Rectal smooth muscle tissue (tissue), 1 donor: ENCODE measurements around the gene RNF113A.
"Not testable (repeated sequence)": the region's sequence is repeated elsewhere in the genome, so short reads cannot be mapped to it uniquely, and the experiment has no call there.

Source experiments
- H3K27ac ChIP-seq: one replicate; pipeline ENCODE4 v1.7.0; 2013; ENCODE audit warnings: low read depth, low read length, inconsistent platforms
- H3K27me3 ChIP-seq: one replicate; pipeline ENCODE4 v1.7.0; 2013; ENCODE audit warnings: low read length; ENCODE audit not compliant: control insufficient read depth, insufficient read depth
- H3K36me3 ChIP-seq: one replicate; pipeline ENCODE4 v1.7.0; 2013; ENCODE audit warnings: low read length; ENCODE audit not compliant: control insufficient read depth, insufficient read depth
- H3K4me1 ChIP-seq: one replicate; pipeline ENCODE4 v1.7.0; 2013; ENCODE audit warnings: low read length; ENCODE audit not compliant: control insufficient read depth, insufficient read depth
- H3K4me3 ChIP-seq: one replicate; pipeline ENCODE4 v1.7.0; 2013; ENCODE audit warnings: low read length
- H3K9ac ChIP-seq: one replicate; pipeline ENCODE4 v1.7.0; 2013; ENCODE audit warnings: low read length

RNF113A gene

DNA sequence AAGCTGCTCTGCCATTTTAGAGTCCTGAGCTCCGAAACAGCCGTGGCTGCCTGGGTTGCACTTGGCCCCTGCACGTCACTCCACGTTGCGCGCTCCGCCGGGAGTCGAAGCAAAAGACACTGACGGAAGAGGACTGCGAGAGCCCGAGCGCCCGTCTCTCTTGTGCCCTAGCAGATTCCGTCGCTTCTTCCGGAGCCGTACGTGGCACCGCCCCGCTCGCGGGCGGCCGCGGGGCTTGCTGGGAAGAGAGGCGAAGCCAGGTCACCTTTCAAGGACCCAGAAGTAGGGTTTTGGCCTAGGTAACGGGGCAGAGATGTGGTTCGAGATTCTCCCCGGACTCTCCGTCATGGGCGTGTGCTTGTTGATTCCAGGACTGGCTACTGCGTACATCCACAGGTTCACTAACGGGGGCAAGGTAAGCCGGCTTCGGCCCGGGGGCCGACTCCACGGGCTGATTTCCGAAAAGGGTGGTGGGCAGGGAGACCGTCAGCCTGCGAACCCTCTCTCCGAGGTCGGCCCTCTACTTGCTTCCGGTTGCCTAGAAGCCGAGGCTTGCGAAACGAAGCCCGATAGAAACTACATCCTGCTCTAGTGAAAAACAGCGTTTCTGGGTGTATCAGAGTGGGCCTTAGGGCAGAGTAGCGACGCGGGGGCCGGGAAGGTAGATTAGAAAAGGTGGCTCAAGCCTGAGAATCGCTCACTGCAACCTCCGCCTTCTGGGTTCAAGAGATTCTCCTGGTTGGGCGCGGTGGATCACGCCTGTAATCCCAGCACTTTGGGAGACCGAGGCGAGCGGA is at the start of gene RNF113A, which contains the start of gene NDUFA1:
RNF113A (minus strand) TSS at position 135 of the 797 bp plus-strand sequence; CDS start at position 15, 120 bp downstream.
NDUFA1 (plus strand) TSS at position 234 of the 797 bp plus-strand sequence; CDS start at position 314, 80 bp downstream.
- Histone ChIP-seq H3K36me3 (no peaks in the 10 kb centered on the region), H3K9ac (peak within 1 kb of the TSS; percentile 93), H3K27me3 (no peaks in the 10 kb centered on the region), H3K27ac (peak within 1 kb of the TSS; percentile 91), H3K4me3 (peak within 1 kb of the TSS; percentile 80), H3K4me1 (no peaks in the 10 kb centered on the region)

DNA sequence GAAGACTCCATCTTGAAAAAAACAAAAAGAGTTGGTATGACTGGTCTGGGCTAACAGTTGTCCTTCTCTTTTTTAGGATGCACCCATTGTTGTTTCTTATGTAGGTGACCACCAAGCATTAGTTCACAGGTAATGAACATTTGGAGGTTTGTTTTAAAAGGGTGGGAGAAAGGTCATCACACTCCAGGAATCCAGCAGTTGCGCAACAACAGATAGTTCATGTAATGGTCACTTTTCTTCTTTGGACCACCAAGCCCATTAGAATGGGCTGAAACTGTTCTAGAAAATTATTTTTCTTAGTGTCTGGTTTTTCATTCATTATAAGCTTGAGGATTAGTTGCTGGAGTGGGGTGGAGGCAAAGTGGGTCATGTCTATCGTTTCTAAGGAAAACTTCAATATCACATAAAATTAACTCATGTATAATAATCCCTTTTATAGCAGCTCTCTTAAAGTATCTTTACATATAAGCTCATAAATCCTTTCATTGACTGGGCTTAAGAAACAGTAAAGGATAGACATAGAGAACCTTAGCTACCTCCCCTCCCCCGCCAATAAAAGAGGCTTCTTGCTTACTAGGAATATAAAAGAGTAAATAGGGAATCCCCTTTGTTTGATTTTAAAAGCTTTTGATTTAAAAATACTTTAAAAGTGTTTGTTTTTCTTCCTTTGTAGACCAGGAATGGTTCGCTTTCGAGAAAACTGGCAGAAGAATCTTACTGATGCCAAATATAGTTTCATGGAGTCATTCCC is 48.5 kb upstream of the RNF113A start:
- no peak overlapping the region for H3K27ac ChIP-seq
- no peak overlapping the region for H3K4me3 ChIP-seq
- no peak overlapping the region for H3K9ac ChIP-seq
- H3K36me3 ChIP-seq: no peaks in the 10 kb centered on the region
- H3K27me3 ChIP-seq: no peaks in the 10 kb centered on the region
- no peaks in the 10 kb centered on the region for H3K4me1 ChIP-seq

DNA sequence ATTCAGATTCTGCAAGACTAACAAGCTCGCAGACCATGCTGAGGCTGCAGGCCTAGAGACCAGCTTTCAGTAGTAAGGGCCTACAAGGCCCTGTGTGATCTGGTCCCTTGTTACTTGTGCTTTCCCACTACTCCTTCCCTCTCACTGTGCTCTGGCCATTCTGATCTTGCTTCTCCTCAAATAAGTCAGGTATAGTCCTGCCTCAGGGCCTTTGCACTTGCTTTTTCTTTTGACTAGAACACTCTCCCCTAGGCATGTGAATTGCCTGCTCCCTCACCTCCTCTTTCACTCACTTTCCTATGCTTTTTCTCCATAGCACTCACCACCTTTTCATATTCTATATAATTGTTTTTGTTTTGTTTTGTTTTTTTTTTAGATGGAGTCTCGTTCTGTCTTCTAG is 46.3 kb upstream of the RNF113A start:
- H3K4me3 ChIP-seq: no peak overlapping the region
- H3K9ac ChIP-seq: no peak overlapping the region
- no peak overlapping the region for H3K27ac ChIP-seq
- no peaks in the 10 kb centered on the region for H3K27me3 ChIP-seq
- no peaks in the 10 kb centered on the region for H3K36me3 ChIP-seq
- H3K4me1 ChIP-seq: no peaks in the 10 kb centered on the region

DNA sequence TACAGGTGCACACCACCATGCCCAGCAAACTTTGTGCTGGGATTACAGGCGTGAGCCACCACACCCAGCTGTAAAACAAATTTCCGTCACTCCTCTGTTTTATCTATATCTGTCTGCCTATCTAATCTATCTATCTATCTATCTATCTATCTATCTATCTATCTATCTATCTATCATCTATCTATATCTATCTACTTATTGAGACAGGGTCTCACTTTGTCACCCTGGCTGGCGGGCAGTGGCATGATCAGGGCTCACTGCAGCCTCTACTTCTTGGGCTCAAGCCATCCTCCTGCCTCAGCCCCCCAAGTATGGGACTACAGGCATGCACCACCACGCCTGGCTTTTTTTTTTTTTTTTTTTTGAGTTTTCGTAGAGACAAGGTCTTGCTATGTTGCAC is 44.8 kb upstream of the RNF113A start:
- no peak overlapping the region for H3K9ac ChIP-seq
- no peaks in the 10 kb centered on the region for H3K27me3 ChIP-seq
- H3K4me3 ChIP-seq: no peak overlapping the region
- H3K4me1 ChIP-seq: no peaks in the 10 kb centered on the region
- no peak overlapping the region for H3K27ac ChIP-seq
- no peaks in the 10 kb centered on the region for H3K36me3 ChIP-seq

DNA sequence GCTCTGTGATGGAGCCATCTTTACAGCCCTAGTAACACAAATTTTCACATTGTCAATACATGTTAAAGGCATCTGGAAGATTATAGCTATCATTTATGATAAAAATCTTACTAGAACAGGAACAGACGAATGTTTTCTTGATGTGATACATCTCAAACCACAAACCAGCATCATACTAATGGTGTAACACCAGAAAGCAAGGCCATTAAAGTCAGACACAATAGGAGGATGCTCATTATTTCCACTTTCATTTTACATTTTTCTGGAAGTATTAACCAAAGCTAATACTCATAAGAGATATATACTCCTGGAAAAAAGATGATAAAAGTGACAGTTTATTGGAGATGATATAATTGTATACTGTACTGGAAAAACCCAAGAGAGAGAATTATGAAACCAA is 29.4 kb upstream of the RNF113A start:
- Histone ChIP-seq H3K27ac (no peak overlapping the region), H3K9ac (no peak overlapping the region), H3K36me3 (no peaks in the 10 kb centered on the region), H3K27me3 (no peaks in the 10 kb centered on the region), H3K4me1 (no peaks in the 10 kb centered on the region), H3K4me3 (no peak overlapping the region)

DNA sequence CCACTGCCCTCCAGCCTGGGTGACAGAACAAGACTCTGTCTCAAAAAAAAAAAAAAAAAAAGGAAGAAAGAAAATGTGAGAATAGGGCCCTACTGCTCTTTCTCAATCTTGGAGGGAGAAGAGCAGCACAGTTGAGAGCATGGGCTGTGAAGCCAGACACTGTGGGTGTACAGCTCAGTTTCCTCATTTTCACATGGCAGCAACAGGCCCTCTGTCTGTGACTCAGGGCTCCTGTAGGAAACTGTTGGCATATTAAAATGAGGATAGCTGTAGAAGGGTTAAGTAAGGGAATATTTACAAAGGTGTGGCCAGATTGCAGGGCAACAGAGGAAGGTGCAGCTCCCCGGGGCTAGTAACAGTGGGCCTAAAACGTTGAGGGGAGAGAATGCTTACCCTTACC is 27.6 kb upstream of the RNF113A start:
- no peak overlapping the region for H3K27ac ChIP-seq
- H3K27me3 ChIP-seq: no peaks in the 10 kb centered on the region
- H3K36me3 ChIP-seq: no peaks in the 10 kb centered on the region
- H3K4me3 ChIP-seq: no peak overlapping the region
- H3K9ac ChIP-seq: no peak overlapping the region
- H3K4me1 ChIP-seq: no peaks in the 10 kb centered on the region

DNA sequence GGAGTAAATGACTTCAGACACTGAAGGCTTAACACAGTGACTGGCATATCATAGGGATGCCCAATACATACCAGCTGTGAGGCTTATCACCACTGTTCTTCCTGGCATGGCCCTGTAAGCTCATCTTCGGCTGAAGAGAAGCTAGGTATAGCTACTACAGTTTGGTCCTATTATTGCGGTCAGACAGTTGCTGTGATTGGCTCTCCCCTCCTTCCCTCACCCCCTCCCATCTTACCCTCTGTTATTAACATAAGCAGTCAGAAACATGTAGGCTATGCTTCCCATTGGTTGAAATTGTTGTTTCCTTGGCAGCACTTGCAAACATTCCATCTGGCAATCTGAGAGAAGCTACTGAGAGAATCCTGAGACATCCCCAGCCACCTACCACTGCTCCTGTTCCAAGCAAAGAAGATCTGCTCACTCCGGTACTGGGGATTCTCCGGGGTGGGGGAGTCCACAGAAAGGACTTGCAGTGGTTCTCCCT is 24.4 kb upstream of the RNF113A start, which contains the start of gene AKAP14:
AKAP14 (plus strand) TSS at position 51 of the 484 bp plus-strand sequence. CDS start 7,331 bp downstream, outside the sequence.
- Histone ChIP-seq H3K4me3 (no peak within 1 kb of the TSS), H3K27me3 (no peaks in the 10 kb centered on the region), H3K4me1 (no peaks in the 10 kb centered on the region), H3K9ac (no peak within 1 kb of the TSS), H3K36me3 (no peaks in the 10 kb centered on the region), H3K27ac (no peak within 1 kb of the TSS)

DNA sequence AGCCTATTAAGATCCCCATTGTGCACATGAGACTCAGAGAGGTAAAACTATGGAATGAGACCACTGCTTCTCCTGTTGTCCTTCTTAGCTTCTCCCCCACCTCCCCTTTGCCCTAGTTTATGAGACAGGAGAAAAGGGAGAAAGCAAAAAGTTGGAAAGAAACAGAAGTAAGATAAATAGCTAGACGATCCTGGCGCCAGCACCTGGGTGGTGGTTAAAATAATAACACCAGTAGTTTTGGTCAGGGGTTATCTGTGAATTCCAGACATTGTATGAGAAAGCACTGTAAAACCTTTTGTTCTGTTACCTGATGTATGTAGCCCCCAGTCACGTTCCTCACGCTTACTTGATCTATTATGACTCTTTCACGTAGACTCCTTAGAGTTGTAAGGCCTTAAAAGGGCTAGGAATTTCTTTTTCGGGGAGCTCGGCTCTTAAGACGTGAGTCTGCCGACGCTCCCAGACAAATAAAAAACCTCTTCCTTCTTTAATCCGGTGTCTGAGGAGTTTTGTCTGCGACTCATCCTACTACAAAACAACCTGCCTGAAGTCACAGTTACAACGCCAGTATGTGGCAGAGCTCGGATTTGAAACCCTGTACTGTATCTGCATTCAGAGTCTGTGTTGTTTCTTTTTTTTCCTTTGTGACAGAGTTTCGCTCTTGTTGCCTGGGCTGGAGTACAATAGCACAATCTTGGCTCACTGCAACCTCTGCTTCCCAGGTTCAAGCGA is 20.6 kb upstream of the RNF113A start:
- not testable (repeated sequence) for H3K4me1 ChIP-seq, H3K9ac ChIP-seq, H3K27me3 ChIP-seq, H3K4me3 ChIP-seq, H3K27ac ChIP-seq, H3K36me3 ChIP-seq

DNA sequence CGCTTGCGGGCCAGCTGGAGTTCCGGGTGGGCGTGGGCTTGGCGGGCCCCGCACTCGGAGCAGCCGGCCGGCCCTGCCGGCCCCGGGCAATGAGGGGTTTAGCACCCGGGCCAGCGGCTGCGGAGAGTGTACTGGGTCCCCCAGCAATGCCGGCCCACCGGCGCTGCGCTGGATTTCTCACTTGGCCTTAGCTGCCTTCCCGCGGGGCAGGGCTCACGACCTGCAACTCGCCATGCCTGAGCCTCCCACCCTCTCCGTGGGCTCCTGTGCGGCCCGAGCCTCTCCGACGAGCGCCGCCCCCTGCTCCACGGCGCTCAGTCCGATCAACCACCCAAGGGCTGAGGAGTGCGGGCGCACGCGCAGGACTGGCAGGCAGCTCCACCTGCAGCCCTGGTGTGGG is 19.1 kb upstream of the RNF113A start:
- H3K27ac ChIP-seq, H3K9ac ChIP-seq, H3K4me3 ChIP-seq, H3K4me1 ChIP-seq, H3K27me3 ChIP-seq, H3K36me3 ChIP-seq: not testable (repeated sequence)

DNA sequence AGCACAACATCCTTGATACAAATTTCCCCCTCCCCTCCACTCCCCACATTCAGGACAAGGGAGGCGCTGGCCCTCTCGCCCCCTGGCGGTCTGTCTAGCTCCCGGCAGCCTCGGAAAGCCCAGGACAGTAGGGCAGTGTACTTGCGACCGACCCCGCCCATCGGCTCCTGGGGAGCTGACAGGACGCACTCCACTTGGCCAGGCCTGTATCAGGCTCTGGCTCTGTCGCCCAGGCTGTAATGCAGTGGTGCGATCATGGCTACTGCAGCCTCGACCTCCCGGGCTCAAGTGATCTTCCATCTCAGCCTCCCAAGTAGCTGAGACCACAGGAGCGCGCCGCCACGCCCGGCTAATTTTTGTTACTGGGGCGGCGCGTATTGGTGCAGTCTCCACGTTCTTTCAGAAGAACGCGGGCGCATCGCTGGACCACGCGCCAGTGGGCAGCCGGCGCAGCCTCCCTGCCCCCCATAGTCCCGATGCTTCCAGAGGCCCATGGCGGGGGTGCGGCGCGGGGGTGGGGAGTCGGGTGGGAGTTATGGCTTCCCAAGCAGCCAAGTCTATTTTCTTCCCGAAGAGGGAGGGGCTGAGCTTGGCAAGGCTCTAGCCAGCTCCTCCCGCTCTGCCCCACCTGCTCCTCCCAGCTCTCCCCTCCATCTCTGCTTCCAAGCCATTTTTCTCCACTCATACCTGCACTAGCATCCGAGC is 16.3 kb upstream of the RNF113A start:
- Histone ChIP-seq H3K9ac (no peak overlapping the region), H3K4me3 (peak overlapping the region; percentile 32), H3K27ac (no peak overlapping the region), H3K4me1 (no peaks in the 10 kb centered on the region), H3K27me3 (peaks cover 3% of the 10 kb centered on the region), H3K36me3 (no peaks in the 10 kb centered on the region)

DNA sequence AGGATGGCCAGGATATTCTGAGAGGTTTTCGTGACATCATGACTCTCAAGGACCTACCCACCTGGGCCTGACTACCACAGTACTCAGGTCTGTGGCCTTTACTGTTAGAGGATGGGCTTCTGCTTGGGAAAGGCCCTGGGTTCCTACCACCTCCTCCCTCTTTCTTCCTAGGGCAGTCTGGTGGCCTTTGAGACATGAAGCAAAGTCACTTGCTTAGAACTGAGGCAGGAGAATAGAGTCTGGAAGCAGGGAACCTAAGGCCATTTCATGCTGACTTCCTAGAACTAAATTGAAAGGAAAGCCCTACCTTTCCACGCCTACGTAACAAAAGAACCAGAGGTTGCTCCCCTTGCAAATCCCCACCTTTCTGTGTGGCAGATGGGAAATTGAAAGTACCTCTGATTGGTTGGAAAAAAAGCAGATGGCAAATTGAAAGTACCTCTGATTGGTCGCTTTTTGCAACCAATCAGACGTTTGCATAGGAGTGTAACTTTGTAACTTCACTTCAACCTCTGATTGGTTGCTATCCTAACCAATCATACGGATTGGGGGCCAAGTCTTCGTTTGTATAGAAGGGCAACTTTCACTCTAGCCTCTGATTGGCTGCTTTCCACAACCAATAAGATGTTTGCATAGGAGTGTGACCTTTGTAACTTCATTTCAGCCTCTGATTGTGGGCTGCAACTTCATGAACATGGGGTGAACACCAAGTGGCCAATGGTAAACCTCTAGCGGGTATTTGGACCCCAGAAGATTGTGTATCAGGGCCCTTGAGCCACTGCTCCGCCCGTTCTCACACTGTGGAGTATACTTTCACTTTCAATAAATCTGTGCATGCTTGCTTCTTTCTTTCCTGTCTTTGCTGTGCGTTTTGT is 14.3 kb upstream of the RNF113A start:
- no peaks in the 10 kb centered on the region for H3K36me3 ChIP-seq
- H3K27me3 ChIP-seq: peaks cover 3% of the 10 kb centered on the region
- H3K4me3 ChIP-seq: peak overlapping the region; percentile 40
- no peaks in the 10 kb centered on the region for H3K4me1 ChIP-seq
- no peak overlapping the region for H3K9ac ChIP-seq
- no peak overlapping the region for H3K27ac ChIP-seq
